HEK293 (cell line): ENCODE results near the gene ZBTB39.

Source experiments
- CTCF ChIA-PET: fragments of 350-600 bp; formaldehyde crosslinking; extraction: SDS; loops from one replicate; lab custom pipeline; 2021; ENCODE audit warnings: antibody characterized with exemption; lab: Yijun Ruan, JAX
- POLR2A ChIA-PET: fragments of 300-600 bp; formaldehyde crosslinking; extraction: SDS; loops from one replicate; lab custom pipeline; 2020; ENCODE audit warnings: antibody characterized with exemption, inconsistent platforms; lab: Yijun Ruan, JAX
- H3K27ac ChIP-seq: fragments of 200-500 bp; sonication (Bioruptor generic); 2 replicates; pipeline ENCODE4 v1.5.1; 2014; ENCODE audit warnings: low read depth, low read length, control low read depth, inconsistent platforms; ENCODE audit errors: extremely low read depth
- H3K36me3 ChIP-seq, 2 experiments: fragments of 200-500 bp in 1 of 2; sonication (Bioruptor generic) in 1 of 2; 1 replicate in 1 of 2; 2 replicates in 1 of 2; pipeline ENCODE4 v1.5.1; 2014 to 2017; ENCODE audit warnings: inconsistent platforms in 2 of 2, low read length in 2 of 2; ENCODE audit not compliant: control insufficient read depth in 2 of 2, insufficient read depth in 1 of 2
- H3K4me1 ChIP-seq: fragments of 200-500 bp; sonication (Bioruptor generic); 2 replicates; pipeline ENCODE4 v1.5.1; 2014; ENCODE audit warnings: mild to moderate bottlenecking, low read length, inconsistent platforms; ENCODE audit not compliant: control insufficient read depth, insufficient read depth
- H3K4me3 ChIP-seq: 2 replicates; pipeline ENCODE4 v1.5.1; 2011; ENCODE audit warnings: low read depth, mild to moderate bottlenecking, control low read depth, low read length, moderate library complexity
- H3K9me3 ChIP-seq: fragments of 200-500 bp; sonication (Bioruptor generic); 2 replicates; pipeline ENCODE4 v1.5.1; 2014; ENCODE audit warnings: low read depth, low read length, inconsistent platforms; ENCODE audit not compliant: control insufficient read depth, insufficient read depth
- PATZ1 ChIP-seq: fragments of 450-650 bp; formaldehyde crosslinking; IDR thresholded peaks from 2 replicates; pipeline ENCODE4 v1.5.1; 2016; ENCODE audit warnings: missing biosample characterization, missing genetic modification characterization
- SP2 ChIP-seq: fragments of 450-650 bp; formaldehyde crosslinking; IDR thresholded peaks from 2 replicates; pipeline ENCODE4 v1.5.1; 2016; ENCODE audit warnings: missing biosample characterization, missing genetic modification characterization
- WT1 ChIP-seq: fragments of 450-650 bp; formaldehyde crosslinking; IDR thresholded peaks from 2 replicates; pipeline ENCODE4 v1.5.1; 2016; ENCODE audit warnings: missing biosample characterization, missing genetic modification characterization
- ZBTB1 ChIP-seq: fragments of 450-650 bp; formaldehyde crosslinking; IDR thresholded peaks from 2 replicates; pipeline ENCODE4 v1.5.1; 2016; ENCODE audit warnings: missing biosample characterization, missing genetic modification characterization
- ZBTB10 ChIP-seq: fragments of 450-650 bp; formaldehyde crosslinking; IDR thresholded peaks from 2 replicates; pipeline ENCODE4 v1.5.1; 2016; ENCODE audit warnings: missing biosample characterization, missing genetic modification characterization
- ZFP3 ChIP-seq: fragments of 450-650 bp; formaldehyde crosslinking; IDR thresholded peaks from 2 replicates; pipeline ENCODE4 v1.5.1; 2016; ENCODE audit warnings: low read depth, missing biosample characterization, missing genetic modification characterization
- ZFP37 ChIP-seq: fragments of 450-650 bp; formaldehyde crosslinking; IDR thresholded peaks from 2 replicates; pipeline ENCODE4 v1.5.1; 2016; ENCODE audit warnings: missing biosample characterization, missing genetic modification characterization
- ZNF132 ChIP-seq: fragments of 450-650 bp; formaldehyde crosslinking; IDR thresholded peaks from 2 replicates; pipeline ENCODE4 v1.5.1; 2017; ENCODE audit warnings: missing biosample characterization, missing genetic modification characterization, borderline replicate concordance
- ZNF138 ChIP-seq: fragments of 450-650 bp; formaldehyde crosslinking; IDR thresholded peaks from 2 replicates; pipeline ENCODE4 v1.5.1; 2016; ENCODE audit warnings: missing biosample characterization, missing genetic modification characterization, borderline replicate concordance
- ZNF292 ChIP-seq: fragments of 450-650 bp; formaldehyde crosslinking; IDR thresholded peaks from 2 replicates; pipeline ENCODE4 v1.5.1; 2016; ENCODE audit warnings: low read depth, missing biosample characterization, missing genetic modification characterization, borderline replicate concordance
- ZNF362 ChIP-seq: fragments of 450-650 bp; formaldehyde crosslinking; IDR thresholded peaks from 2 replicates; pipeline ENCODE4 v1.5.1; 2016; ENCODE audit warnings: missing biosample characterization, missing genetic modification characterization
- ZNF548 ChIP-seq: fragments of 450-650 bp; formaldehyde crosslinking; IDR thresholded peaks from 2 replicates; pipeline ENCODE4 v1.5.1; 2016; ENCODE audit warnings: missing biosample characterization, missing genetic modification characterization
- ZNF654 ChIP-seq: fragments of 450-650 bp; formaldehyde crosslinking; IDR thresholded peaks from 2 replicates; pipeline ENCODE4 v1.5.1; 2016; ENCODE audit warnings: low read depth, missing biosample characterization, missing genetic modification characterization
- TF ChIP-seq, protein P1 (sequence below): fragments of 450-650 bp; formaldehyde crosslinking; IDR thresholded peaks from 2 replicates; pipeline ENCODE4 v1.5.1; 2017; ENCODE audit warnings: missing biosample characterization, missing genetic modification characterization
- TF ChIP-seq, protein P2 (sequence below): fragments of 450-650 bp; formaldehyde crosslinking; IDR thresholded peaks from 2 replicates; pipeline ENCODE4 v1.5.1; 2016; ENCODE audit warnings: missing biosample characterization, missing genetic modification characterization, low read depth
- TF ChIP-seq, protein P3 (sequence below): fragments of 450-650 bp; formaldehyde crosslinking; conservative IDR thresholded peaks from 2 replicates; pipeline ENCODE4 v1.5.1; 2016; ENCODE audit warnings: low read depth, missing biosample characterization, missing genetic modification characterization

Gene ZBTB39

GRCh38 chr12:56998981-56999380 lies 7.4 kb downstream of the ZBTB39 start (continued):
- TF ChIP-seq, protein P1, sequence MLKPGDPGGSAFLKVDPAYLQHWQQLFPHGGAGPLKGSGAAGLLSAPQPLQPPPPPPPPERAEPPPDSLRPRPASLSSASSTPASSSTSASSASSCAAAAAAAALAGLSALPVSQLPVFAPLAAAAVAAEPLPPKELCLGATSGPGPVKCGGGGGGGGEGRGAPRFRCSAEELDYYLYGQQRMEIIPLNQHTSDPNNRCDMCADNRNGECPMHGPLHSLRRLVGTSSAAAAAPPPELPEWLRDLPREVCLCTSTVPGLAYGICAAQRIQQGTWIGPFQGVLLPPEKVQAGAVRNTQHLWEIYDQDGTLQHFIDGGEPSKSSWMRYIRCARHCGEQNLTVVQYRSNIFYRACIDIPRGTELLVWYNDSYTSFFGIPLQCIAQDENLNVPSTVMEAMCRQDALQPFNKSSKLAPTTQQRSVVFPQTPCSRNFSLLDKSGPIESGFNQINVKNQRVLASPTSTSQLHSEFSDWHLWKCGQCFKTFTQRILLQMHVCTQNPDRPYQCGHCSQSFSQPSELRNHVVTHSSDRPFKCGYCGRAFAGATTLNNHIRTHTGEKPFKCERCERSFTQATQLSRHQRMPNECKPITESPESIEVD (tag by site-specific recombination) = no peak
- TF ChIP-seq PATZ1 (tag by site-specific recombination) = no peak
- no peak for TF ChIP-seq ZBTB10 (tag by site-specific recombination)
- TF ChIP-seq WT1 = no peak
- TF ChIP-seq, protein P2, sequence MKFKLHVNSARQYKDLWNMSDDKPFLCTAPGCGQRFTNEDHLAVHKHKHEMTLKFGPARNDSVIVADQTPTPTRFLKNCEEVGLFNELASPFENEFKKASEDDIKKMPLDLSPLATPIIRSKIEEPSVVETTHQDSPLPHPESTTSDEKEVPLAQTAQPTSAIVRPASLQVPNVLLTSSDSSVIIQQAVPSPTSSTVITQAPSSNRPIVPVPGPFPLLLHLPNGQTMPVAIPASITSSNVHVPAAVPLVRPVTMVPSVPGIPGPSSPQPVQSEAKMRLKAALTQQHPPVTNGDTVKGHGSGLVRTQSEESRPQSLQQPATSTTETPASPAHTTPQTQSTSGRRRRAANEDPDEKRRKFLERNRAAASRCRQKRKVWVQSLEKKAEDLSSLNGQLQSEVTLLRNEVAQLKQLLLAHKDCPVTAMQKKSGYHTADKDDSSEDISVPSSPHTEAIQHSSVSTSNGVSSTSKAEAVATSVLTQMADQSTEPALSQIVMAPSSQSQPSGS (tag by site-specific recombination) = no peak
- TF ChIP-seq ZNF132 = no peak
- TF ChIP-seq ZBTB1 = no peak
- TF ChIP-seq ZNF548 (tag by site-specific recombination) = no peak

GRCh38 chr12:56998316-56998715 lies 8.0 kb downstream of the ZBTB39 start:
- CTCF ChIA-PET = interaction anchor here (0.8 to 9.7 kb wide), 5 partner anchors 11 to 242 kb away, joined by 3 to 117 read pairs (median 4); partner anchors contain the start of genes HSD17B6 and PRIM1
- no peak for TF ChIP-seq ZNF654 (tag by site-specific recombination)
- TF ChIP-seq, all 188 proteins: peak for 0

GRCh38 chr12:56996793-56997545 lies 9.4 kb downstream of the ZBTB39 start:
- CTCF ChIA-PET = interaction anchor here (0.6 to 1.7 kb wide), 7 partner anchors 8 to 234 kb away, joined by 3 to 7 read pairs (median 4); no protein-coding TSS in a partner anchor
- TF ChIP-seq, protein P3, sequence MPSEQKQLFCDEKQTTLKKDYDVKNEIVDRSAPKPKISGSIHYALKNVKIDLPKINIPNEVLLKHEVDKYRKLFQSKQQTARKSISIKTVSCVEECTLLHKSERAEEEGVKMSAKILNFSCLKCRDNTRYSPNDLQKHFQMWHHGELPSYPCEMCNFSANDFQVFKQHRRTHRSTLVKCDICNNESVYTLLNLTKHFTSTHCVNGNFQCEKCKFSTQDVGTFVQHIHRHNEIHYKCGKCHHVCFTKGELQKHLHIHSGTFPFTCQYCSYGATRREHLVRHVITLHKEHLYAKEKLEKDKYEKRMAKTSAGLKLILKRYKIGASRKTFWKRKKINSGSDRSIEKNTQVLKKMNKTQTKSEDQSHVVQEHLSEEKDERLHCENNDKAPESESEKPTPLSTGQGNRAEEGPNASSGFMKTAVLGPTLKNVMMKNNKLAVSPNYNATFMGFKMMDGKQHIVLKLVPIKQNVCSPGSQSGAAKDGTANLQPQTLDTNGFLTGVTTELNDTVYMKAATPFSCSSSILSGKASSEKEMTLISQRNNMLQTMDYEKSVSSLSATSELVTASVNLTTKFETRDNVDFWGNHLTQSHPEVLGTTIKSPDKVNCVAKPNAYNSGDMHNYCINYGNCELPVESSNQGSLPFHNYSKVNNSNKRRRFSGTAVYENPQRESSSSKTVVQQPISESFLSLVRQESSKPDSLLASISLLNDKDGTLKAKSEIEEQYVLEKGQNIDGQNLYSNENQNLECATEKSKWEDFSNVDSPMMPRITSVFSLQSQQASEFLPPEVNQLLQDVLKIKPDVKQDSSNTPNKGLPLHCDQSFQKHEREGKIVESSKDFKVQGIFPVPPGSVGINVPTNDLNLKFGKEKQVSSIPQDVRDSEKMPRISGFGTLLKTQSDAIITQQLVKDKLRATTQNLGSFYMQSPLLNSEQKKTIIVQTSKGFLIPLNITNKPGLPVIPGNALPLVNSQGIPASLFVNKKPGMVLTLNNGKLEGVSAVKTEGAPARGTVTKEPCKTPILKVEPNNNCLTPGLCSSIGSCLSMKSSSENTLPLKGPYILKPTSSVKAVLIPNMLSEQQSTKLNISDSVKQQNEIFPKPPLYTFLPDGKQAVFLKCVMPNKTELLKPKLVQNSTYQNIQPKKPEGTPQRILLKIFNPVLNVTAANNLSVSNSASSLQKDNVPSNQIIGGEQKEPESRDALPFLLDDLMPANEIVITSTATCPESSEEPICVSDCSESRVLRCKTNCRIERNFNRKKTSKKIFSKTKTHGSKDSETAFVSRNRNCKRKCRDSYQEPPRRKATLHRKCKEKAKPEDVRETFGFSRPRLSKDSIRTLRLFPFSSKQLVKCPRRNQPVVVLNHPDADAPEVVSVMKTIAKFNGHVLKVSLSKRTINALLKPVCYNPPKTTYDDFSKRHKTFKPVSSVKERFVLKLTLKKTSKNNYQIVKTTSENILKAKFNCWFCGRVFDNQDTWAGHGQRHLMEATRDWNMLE (tag by site-specific recombination) = no peak
- TF ChIP-seq ZNF292 (tag by site-specific recombination) = no peak
- no peak for TF ChIP-seq ZNF362 (tag by site-specific recombination)
- no peak for TF ChIP-seq ZFP3
- no peak for TF ChIP-seq ZNF132
- TF ChIP-seq ZFP37 (tag by site-specific recombination) = no peak
- TF ChIP-seq SP2 (tag by site-specific recombination) = no peak
- TF ChIP-seq ZNF138 = no peak

More at GRCh38 chr12:56998316-56998715, 8.0 kb downstream of the ZBTB39 start:
- POLR2A ChIA-PET = no interaction called here
- no peak overlapping the region for H3K27ac ChIP-seq
- H3K9me3 ChIP-seq = no peaks in the 10 kb centered on the region
- no peaks in the 10 kb centered on the region for H3K4me1 ChIP-seq
- peaks cover 2 to 65% of the 10 kb centered on the region in 2 experiments; a peak in 2 of 3 replicates for H3K36me3 ChIP-seq
- H3K4me3 ChIP-seq = no peak overlapping the region

More at GRCh38 chr12:56996793-56997545, 9.4 kb downstream of the ZBTB39 start:
- no peak overlapping the region for H3K4me3 ChIP-seq
- H3K9me3 ChIP-seq = no peaks in the 10 kb centered on the region
- POLR2A ChIA-PET = interaction anchor here (0.6 kb wide), 1 partner anchor 21 kb away, joined by 3 read pairs; no protein-coding TSS in a partner anchor
- peaks cover 0 to 51% of the 10 kb centered on the region in 2 experiments; a peak in 1 of 3 replicates for H3K36me3 ChIP-seq
- no peaks in the 10 kb centered on the region for H3K4me1 ChIP-seq
- no peak overlapping the region for H3K27ac ChIP-seq
